Keratinocyte (primary cell): Measurements from ENCODE around the gene PDZD7. TPM values are rescaled to one million over a fixed set of nuclear protein-coding genes. Genes with fewer than 3 reads are reported as not detected.

Experiments
- DNase-seq: peaks from one replicate; pipeline ENCODE4 v3.0.0-alpha.2; 2011; ENCODE audit warnings: low read depth, missing footprints, low spot score
- FAIRE-seq: peaks from 2 replicates; lab custom pipeline; 2011; peaks lifted over from hg19 to GRCh38; lab: Jason Lieb, UNC
- H2AFZ ChIP-seq: 2 replicates; pipeline ENCODE4 v1.6.0; 2012; ENCODE audit warnings: low read length, control low read depth, inconsistent platforms; ENCODE audit not compliant: control insufficient read depth
- H3K27ac ChIP-seq: 2 replicates; pipeline ENCODE4 v1.5.1; 2011; ENCODE audit warnings: low read length; ENCODE audit not compliant: control insufficient read depth, insufficient read depth
- H3K27me3 ChIP-seq: 3 replicates; pipeline ENCODE4 v1.6.0; 2011; ENCODE audit warnings: low read length; ENCODE audit not compliant: control insufficient read depth, insufficient read depth; ENCODE audit errors: extremely low read depth
- H3K36me3 ChIP-seq, 2 experiments: 2 replicates in 1 of 2; 3 replicates in 1 of 2; pipeline ENCODE4 v1.5.1; 2011; ENCODE audit warnings: low read length in 2 of 2, mild to moderate bottlenecking in 1 of 2; ENCODE audit not compliant: control insufficient read depth in 2 of 2, insufficient read depth in 2 of 2; ENCODE audit errors: extremely low read depth in 1 of 2
- H3K4me1 ChIP-seq: 3 replicates; pipeline ENCODE4 v1.5.1; 2011; ENCODE audit warnings: low read length; ENCODE audit not compliant: control insufficient read depth, insufficient read depth; ENCODE audit errors: extremely low read depth
- H3K4me2 ChIP-seq: 3 replicates; pipeline ENCODE4 v1.6.0; 2011; ENCODE audit warnings: low read depth, low read length; ENCODE audit not compliant: control insufficient read depth, insufficient read depth; ENCODE audit errors: extremely low read depth
- H3K4me3 ChIP-seq, 3 experiments: fragments of 200-600 bp in 1 of 3; sonication (generic) in 1 of 3; 2 replicates in 2 of 3; 3 replicates in 1 of 3; pipeline ENCODE4 v1.5.1; 2011 to 2016; ENCODE audit warnings: low read length in 3 of 3, mild to moderate bottlenecking in 3 of 3, control low read depth in 2 of 3, inconsistent platforms in 1 of 3, low read depth in 1 of 3, mixed read lengths in 1 of 3, mixed run types in 1 of 3, moderate library complexity in 1 of 3; ENCODE audit not compliant: control insufficient read depth in 2 of 3, insufficient read depth in 2 of 3; ENCODE audit errors: extremely low read depth in 1 of 3
- H3K79me2 ChIP-seq: 2 replicates; pipeline ENCODE4 v1.6.0; 2012; ENCODE audit warnings: low read length; ENCODE audit not compliant: control insufficient read depth, insufficient read depth
- H3K9ac ChIP-seq: 3 replicates; pipeline ENCODE4 v1.6.0; 2011; ENCODE audit warnings: low read length; ENCODE audit not compliant: control insufficient read depth, insufficient read depth; ENCODE audit errors: extremely low read depth
- H3K9me1 ChIP-seq: 3 replicates; pipeline ENCODE4 v1.6.0; 2011; ENCODE audit warnings: low read length; ENCODE audit not compliant: control insufficient read depth, insufficient read depth; ENCODE audit errors: extremely low read depth
- H3K9me3 ChIP-seq: 2 replicates; pipeline ENCODE4 v1.5.1; 2012; ENCODE audit warnings: low read depth, low read length; ENCODE audit not compliant: control insufficient read depth
- H4K20me1 ChIP-seq: 3 replicates; pipeline ENCODE4 v1.6.0; 2011; ENCODE audit warnings: low read length; ENCODE audit not compliant: control insufficient read depth, insufficient read depth; ENCODE audit errors: extremely low read depth
- EZH2 ChIP-seq: IDR thresholded peaks from one replicate; pipeline ENCODE4 v1.6.1; 2012; ENCODE audit warnings: inconsistent platforms, mild to moderate bottlenecking, low read length, moderate library complexity
- dilution Hi-C: fragments of 300-500 bp; cut with MboI; formaldehyde crosslinking; loops from one replicate; pipeline ENCODE4 v1.7.0; 2020; ENCODE audit warnings: low sequenced_read_pairs; ENCODE audit not compliant: extremely low pct_ligation_motif_present
- polyA plus RNA-seq, 5 experiments: library from polyadenylated mRNA; depleted of rRNA in 3 of 5; stranded (reverse) in 3 of 5; stranded (forward) in 1 of 5; unstranded in 1 of 5; fragments of >200 nt; gene quantifications; 1 replicate in 1 of 5; 2 replicates in 3 of 5; 3 replicates in 1 of 5; pipeline versions ENCODE4 v1.2.1 to v1.2.3, GENCODE V29; 2011 to 2012; ENCODE audit warnings: missing spikeins in 2 of 5, low read depth in 1 of 5, low replicate concordance in 1 of 5
- TF ChIP-seq, protein P1 (sequence below), 3 experiments: IDR thresholded peaks in 1 of 3; conservative IDR thresholded peaks in 1 of 3; optimal IDR thresholded peaks in 1 of 3; 2 replicates in 2 of 3; 3 replicates in 1 of 3; pipeline versions ENCODE3 to v1.5.1; 2011; ENCODE audit warnings: low read length in 3 of 3, mild to moderate bottlenecking in 3 of 3, moderate library complexity in 2 of 3, control low read depth in 1 of 3, inconsistent platforms in 1 of 3; ENCODE audit not compliant: insufficient read depth in 2 of 3; ENCODE audit errors: extremely low read depth in 1 of 3

PDZD7 gene
- polyA plus RNA-seq, 1 donor (not counting 4 experiments of a cell fraction or from before 2014, with no cell fraction given) = 0.54 TPM

DNA sequence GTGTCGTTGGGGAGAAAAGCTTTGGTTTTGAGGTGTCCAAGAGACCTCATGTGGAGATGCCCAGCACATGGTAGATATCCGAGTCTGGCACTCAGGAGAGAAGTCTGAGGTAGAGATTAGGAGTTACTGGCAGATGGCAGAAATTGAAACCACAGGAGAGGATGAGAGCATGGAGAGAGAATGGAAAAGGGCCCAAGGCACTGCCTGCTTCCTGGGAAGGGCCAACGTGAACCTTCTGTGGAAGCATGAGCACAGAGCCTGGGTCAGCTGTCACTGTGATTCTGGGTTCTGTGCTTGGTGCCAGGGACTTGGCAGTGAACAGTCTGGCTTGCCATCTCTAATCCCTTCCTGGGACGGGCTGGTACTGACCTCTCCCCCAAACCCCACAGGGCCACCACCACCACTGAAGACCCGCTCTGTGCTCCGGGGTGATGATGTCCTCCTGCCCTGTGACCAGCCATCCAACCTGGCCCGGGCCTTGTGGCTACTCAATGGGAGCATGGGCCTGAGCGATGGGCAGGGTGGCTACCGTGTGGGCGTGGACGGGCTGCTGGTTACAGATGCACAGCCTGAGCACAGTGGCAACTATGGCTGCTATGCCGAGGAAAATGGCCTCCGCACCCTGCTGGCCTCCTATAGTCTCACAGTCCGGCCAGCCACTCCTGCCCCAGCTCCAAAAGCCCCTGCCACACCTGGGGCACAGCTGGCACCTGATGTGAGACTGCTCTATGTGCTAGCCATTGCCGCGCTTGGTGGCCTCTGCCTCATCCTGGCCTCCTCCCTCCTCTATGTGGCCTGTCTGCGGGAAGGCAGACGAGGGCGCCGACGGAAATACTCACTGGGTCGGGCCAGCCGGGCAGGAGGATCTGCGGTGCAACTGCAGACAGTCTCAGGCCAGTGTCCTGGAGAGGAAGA is 47.8 kb downstream of the PDZD7 start:
- no peak overlapping the region for H3K4me2 ChIP-seq
- H3K4me3 ChIP-seq = no peak overlapping the region
- FAIRE-seq = no peak
- no peak overlapping the region for H2AFZ ChIP-seq
- peaks cover 3% of the 10 kb centered on the region for H3K9me1 ChIP-seq
- H3K9me3 ChIP-seq = no peaks in the 10 kb centered on the region
- H4K20me1 ChIP-seq = no peaks in the 10 kb centered on the region
- H3K9ac ChIP-seq = no peak overlapping the region
- no peak for DNase-seq
- peaks cover 24% of the 10 kb centered on the region for H3K79me2 ChIP-seq
- dilution Hi-C loops = no loop called here
- TF ChIP-seq EZH2 = no peak
- TF ChIP-seq, protein P1, sequence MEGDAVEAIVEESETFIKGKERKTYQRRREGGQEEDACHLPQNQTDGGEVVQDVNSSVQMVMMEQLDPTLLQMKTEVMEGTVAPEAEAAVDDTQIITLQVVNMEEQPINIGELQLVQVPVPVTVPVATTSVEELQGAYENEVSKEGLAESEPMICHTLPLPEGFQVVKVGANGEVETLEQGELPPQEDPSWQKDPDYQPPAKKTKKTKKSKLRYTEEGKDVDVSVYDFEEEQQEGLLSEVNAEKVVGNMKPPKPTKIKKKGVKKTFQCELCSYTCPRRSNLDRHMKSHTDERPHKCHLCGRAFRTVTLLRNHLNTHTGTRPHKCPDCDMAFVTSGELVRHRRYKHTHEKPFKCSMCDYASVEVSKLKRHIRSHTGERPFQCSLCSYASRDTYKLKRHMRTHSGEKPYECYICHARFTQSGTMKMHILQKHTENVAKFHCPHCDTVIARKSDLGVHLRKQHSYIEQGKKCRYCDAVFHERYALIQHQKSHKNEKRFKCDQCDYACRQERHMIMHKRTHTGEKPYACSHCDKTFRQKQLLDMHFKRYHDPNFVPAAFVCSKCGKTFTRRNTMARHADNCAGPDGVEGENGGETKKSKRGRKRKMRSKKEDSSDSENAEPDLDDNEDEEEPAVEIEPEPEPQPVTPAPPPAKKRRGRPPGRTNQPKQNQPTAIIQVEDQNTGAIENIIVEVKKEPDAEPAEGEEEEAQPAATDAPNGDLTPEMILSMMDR (optimal IDR thresholded peaks at IDR 0.05 in 1 of 3, IDR thresholded peaks at IDR 0.05 in 1 of 3, conservative IDR thresholded peaks at IDR 0.05 in 1 of 3; ENCODE audit: extremely low read depth in 1 of 3, insufficient read depth in 2 of 3, low read length in 3 of 3) = no peak
- H3K36me3 ChIP-seq = peaks cover 8 to 23% of the 10 kb centered on the region in 2 experiments
- H3K27me3 ChIP-seq = no peaks in the 10 kb centered on the region
- H3K27ac ChIP-seq = no peak overlapping the region
- peaks cover 10% of the 10 kb centered on the region for H3K4me1 ChIP-seq

DNA sequence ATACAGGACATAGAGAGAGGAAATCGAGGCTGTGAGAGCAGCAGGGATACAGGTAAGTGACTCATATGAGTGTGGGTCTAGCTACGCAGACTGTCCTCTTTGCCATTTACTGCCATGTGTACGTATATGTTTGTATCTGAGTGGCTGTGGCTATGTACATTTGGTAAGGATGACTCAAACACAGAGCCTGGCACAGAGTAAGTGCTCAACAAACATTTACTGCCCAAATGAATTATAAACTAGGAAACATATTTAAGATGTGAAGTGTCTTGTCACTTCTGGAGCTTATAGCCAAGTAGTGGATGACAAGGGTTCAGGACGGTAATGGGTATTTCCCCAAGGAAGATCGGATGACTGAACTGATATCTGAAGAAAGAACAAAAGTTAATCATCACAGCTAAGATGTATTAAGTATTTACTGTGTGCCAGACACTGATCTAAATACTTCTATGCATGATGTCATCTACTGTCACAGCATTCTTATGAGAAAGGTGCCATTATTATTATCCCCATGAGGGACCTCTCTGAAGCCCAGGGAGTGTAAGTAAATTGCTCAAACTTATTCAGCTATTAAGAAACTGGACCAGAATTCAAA is 49.7 kb downstream of the PDZD7 start:
- peaks cover 6% of the 10 kb centered on the region for H3K79me2 ChIP-seq
- DNase-seq (no peak), FAIRE-seq (no peak)
- TF ChIP-seq, protein P1 (optimal IDR thresholded peaks at IDR 0.05 in 1 of 3, IDR thresholded peaks at IDR 0.05 in 1 of 3, conservative IDR thresholded peaks at IDR 0.05 in 1 of 3; ENCODE audit: extremely low read depth in 1 of 3, insufficient read depth in 2 of 3, low read length in 3 of 3) = no peak
- TF ChIP-seq EZH2 = no peak
- H3K27me3 ChIP-seq = no peaks in the 10 kb centered on the region
- peaks cover 3% of the 10 kb centered on the region for H3K4me1 ChIP-seq
- no peaks in the 10 kb centered on the region for H3K9me3 ChIP-seq
- H2AFZ ChIP-seq = no peak overlapping the region
- H3K4me2 ChIP-seq = no peak overlapping the region
- peaks cover 9 to 23% of the 10 kb centered on the region in 2 experiments for H3K36me3 ChIP-seq
- dilution Hi-C loops = no loop called here
- no peak overlapping the region for H3K9ac ChIP-seq
- H3K9me1 ChIP-seq = peaks cover 2% of the 10 kb centered on the region
- H4K20me1 ChIP-seq = no peaks in the 10 kb centered on the region
- H3K4me3 ChIP-seq = no peak overlapping the region
- H3K27ac ChIP-seq = no peak overlapping the region
